GM19463 (cell line): ENCODE results near the gene ZNF768.
"Not testable (repeated sequence)": the region's sequence is repeated elsewhere in the genome, so short reads cannot be mapped to it uniquely, and the experiment has no call there.

Experiments used
- ATAC-seq: cut with Tn5 transposase; IDR thresholded peaks from one replicate; pipeline ENCODE4 v1.9.1; 2021; ENCODE audit warnings: mild to moderate bottlenecking, moderate library complexity; ENCODE audit not compliant: unreplicated experiment

The ZNF768 gene

DNA sequence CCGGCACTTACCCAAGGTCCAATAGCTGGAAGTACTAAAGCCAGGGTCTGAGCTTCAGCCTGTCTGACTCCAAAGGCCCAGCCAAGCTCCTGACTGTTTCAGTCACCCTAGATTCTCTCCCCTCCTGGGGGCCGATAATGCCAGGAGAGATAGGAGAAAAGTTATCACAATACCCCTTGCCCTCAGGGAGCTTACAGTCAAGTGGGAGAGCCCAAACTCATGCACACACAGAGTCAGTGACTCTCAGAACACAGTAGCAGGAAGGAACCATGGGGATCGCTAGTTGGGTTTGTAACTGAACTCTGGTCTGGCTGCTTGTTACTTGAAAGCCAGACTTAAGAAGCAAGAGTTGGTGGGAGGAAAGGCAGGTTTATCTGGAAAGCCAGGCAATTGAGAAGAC is 14.9 kb downstream of the ZNF768 start:
- no peak for ATAC-seq

DNA sequence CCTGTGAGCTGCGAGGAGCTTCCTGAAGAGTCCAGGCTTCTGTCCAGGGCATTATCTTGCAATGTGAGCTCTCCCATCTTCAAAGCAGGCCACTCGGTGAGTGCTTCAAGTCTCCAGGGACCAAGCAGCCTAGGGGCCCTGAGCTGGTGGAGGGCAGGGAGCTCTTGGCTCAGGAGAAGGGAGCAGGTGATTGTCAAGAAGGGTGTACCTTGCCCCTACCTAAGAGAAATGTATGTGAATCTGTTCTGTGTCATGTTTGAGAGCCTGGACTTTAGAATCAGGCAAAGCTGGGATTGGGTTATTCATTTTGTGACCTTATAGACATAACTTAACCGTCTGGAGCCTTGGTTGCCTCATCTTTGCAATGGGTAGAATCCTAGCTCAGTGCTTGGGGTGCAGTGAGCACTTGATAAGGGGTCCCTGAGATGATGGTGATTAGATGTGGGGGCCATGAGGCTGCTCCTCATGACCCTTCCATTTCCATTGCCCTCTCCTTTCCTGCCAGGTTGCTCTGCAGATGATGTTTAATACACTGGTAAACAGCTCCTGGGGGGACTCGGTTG is 15.9 kb downstream of the ZNF768 start:
- ATAC-seq: no peak

DNA sequence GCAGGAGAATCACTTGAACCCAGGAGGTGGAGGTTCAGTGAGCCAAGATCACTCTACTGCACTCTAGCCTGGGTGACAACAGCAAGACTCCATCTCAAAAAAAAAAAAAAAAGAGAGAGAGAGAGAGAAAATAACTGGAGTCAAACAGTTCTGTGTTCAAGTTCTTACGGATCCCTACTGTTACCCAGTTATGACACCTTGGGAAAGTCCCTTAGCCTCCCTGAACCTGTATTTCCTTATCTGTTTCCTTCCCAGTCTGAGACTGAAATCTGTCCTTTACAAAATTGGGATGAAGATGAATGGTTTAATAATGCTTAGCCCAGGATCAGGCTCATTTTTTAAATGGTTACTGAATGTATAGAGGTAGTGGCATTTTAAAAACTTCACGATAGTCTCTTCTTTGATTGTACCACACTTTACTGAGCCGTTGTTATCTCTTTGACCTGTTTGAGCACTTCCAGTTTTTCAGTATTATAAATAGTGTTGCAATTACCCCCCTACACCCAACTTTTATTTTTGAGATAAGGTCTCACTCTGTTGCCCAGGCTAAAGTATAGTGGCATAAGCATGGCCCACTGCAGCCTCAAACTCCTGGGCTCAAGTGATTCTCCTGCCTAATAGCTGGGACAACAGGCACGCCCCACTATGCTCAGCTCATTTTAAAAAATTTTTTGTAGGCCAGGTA is 17.1 kb downstream of the ZNF768 start:
- no peak for ATAC-seq

DNA sequence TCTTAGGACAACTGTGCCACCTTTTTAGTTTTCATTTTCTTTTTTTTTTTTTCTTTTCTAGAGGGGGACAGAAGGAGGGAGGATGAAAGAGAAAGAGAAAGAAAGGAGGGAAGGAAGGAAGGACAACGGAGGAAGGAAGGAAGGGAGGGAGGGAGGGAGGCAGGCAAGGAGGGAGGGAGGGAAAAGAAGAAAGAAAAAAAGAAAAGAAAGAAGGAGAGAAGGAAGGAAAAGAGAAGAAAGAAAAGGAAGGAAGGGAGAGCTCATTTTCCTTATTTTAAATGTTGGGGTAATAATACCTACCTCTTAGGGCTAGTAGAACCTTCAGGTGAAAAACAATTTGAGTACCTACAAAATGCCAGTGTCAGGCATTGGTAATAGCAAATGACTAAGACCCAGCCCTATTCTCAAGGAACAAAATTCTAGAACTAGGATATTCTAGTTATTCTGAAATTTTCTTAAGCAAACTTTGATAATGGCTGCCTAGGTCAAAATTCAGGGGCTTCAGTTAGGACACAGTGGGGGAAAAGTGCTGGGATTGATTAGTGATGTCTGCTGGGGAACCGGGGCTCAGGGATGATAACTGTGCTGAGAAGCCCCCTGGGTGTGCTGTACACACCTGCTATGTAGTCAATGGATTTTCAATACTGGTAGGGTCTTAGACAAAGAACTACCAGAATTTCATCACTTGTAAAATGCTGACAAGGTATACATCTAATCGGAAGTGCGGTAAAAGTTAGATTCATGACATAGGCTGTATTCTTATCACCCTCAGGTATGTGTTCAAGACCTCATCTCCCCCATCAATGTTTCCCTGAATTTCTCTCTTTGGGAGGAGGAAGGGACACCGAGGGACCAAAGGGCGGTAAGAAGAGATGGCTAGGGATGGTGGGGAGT is 22.7 kb downstream of the ZNF768 start:
- no peak for ATAC-seq

DNA sequence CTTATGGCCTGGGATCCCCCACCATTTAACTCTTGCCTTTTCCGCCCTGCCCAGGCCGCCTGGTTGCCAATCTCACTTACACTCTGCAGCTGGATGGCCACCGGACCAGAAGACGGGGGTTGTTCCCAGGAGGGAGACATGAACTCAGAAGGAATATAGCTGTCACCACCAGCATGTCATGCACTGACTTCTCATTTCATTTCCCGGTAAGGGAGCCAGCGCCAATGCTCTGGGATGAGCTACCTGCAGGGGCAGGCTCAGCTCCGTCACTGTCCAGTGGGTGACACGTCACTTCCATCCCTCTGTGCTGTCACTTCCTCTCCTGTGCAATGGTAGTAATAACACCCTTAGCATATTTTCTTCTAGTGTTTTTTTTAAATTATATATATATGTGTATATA is 27.1 kb downstream of the ZNF768 start:
- no peak for ATAC-seq

DNA sequence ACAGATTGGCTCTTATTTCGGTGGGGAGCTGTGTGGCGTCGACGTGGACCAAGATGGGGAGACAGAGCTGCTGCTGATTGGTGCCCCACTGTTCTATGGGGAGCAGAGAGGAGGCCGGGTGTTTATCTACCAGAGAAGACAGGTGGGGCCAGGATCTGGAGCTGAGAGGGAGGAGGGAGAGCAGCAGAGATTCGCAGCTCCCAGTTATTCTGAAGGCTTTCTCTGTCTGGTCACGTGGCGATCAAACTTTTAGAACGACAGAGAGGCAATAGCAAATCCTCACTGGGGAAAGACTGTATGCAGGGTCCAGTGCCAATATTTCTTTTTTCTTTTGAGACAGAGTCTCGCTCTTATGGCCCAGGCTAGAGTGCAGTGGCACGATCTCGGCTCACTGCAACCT is 31.7 kb downstream of the ZNF768 start:
- ATAC-seq: no peak

DNA sequence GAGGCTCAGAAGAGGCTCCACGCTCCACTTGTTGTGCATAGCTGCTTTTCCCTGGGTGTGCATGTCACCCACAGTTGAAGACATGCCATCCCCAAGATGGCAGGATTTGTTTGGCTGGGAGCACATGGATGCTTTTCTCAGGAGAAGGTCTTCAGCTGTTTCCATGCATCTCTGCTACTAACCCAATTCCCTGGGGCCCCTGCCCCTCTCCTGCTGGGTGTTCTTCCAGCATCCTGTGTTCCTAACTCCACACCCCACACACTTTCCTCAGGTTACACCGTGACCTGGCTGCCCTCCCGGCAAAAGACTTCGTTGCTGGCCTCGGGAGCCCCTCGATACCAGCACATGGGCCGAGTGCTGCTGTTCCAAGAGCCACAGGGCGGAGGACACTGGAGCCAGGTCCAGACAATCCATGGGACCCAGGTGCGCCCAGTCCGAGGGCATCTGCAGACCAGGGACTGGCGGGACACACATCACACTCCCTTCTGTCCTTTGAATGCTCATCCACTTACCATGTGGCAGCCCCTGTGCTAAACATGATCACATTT is 32.4 kb downstream of the ZNF768 start:
- ATAC-seq: no peak

DNA sequence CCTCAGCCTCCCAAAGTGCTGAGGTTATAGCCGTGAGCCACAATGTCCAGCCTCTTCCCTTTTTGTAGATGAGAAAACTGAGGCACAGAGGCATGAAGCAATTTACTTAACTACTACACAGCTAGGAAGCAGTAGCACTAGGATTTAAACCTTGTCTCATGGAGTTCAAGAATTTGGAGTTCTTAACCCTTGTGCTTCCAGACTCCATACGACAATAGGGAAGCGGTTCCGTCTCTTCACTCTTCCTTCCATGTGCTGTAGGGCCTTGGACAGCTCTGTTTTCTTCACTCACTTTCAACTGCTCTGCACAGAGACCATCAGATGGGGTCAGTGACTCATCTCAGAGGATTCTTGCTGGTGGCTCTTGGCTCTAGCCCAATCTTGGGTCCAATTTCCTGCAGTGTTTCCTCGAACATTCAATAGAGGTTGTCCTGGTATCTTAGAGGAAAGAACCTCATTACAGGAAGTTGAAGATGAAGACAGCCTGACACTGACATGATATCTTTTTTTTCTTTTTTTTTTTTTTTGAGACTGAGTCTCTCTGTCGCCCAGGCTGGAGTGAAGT is 34.5 kb downstream of the ZNF768 start:
- ATAC-seq: no peak

DNA sequence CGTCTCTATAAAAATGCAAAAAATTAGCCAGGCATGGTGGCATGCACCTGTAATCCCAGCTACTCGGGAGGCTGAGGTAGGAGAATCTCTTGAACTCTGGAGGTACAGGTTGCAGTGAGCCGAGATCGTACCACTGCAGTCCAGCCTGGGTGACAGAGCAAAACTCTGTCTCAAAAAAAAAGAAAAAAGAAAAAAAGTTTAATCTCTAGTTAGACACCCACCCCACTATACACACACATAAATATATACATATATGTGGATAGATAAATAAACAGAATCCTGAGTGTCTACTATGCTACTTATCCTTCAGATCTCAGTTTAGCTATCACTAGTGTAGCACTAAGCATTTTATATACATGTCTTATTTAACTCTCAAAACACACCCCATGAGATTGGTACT is 35.1 kb downstream of the ZNF768 start:
- ATAC-seq: no peak

DNA sequence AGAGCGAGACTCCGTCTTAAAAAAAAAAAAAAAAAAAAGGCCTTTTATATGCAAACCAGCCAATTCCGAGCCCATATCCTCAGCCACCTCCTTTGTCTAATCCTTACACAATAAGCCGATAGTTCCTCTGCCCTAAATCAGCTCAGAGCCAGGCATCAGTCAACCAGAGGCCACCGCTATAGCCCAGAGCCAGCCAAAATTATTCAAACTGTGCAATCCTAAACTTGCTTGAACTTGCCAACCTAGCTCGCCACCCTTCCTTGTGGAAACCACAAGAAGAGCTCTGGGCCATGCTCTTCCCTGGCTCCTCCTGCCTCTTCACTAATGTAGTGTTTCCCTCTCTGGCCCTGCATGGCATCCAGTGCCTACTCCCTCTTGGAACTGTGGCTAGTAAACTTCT is 36.2 kb downstream of the ZNF768 start:
- ATAC-seq: no peak

DNA sequence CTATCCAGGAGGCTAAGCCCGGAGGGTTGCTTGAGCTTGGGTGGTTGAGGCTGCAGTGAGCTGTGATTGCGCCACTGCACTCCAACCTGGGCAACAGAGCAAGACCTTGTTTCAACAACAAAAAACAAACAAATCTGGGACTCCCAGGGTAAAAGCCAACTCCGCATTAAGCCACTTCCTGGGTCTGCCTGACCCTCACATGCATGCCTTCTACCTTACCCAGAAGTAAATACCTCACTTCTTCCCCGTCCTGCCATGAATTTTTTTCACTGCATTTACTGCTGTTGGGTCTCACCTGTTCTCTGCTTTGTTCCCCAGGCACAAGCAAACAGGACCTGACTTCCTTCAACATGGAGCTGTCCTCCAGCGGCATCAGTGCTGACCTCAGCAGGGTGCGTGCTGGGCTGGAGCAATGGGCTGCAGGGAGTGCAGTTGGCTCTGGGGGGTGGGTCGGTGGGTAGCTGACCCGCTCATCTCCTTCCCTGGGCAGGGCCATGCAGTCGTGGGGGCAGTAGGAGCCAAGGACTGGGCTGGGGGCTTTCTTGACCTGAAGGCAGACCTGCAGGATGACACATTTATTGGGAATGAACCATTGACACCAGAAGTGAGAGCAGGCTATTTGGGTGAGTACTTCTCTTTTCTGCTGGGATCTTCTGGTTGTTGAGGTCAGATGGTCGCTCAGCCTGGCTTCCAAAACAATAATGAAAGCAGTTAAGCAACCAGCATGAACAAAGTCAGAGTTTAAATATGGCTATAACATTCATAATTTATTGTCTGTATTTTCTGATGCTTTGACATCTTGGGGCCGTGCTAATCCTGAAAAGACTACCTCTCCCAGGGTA is 37.4 kb downstream of the ZNF768 start:
- no peak for ATAC-seq

DNA sequence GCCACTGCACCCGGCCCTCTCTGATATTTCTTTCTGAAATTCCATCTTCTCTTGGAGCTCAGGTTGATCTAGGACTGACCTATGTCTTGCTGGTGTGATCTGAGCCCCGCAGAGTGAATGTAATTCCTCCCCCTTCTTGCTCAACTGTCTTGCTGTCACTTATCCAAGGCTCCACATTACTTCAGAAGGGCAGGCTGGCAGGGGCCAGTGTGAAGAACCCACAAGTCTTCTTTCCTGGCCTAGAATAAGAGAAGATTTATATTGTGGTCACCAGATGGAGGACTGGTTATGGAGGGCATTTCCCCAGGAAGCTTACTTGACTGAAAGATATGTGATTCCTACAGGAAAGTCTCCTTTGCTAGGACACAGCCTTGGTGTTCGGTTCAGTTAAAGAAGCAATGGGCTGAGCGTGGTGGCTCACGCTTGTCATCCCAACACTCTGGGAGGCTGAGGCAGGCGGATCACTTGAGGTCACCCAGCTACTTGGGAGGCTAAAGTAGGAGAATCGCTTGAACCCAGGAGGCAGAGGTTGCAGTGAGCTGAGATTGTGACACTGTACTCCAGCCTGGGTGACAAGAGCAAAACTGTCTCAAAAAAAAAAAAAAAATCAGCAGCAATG is 40.4 kb downstream of the ZNF768 start:
- ATAC-seq: no peak

DNA sequence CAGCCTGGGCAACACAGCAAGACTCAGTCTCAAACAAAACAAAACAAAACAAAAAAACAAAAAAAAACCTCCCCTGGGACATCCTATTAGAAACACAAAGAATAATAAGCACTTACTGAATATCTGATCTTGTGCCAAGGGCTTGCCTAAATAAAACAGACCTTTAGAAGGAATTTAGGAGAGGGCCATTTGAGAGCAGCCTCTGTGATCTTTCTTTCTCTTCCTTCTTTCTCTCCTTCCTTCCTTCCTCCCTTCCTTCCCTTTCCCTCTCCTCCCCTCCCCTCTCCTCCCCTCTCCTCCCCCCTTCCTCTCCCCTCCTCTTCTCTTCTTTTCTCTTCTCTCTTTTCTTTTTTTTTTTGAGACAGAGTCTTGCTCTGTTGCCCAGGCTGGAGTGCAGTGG is 41.5 kb downstream of the ZNF768 start:
- no peak for ATAC-seq

DNA sequence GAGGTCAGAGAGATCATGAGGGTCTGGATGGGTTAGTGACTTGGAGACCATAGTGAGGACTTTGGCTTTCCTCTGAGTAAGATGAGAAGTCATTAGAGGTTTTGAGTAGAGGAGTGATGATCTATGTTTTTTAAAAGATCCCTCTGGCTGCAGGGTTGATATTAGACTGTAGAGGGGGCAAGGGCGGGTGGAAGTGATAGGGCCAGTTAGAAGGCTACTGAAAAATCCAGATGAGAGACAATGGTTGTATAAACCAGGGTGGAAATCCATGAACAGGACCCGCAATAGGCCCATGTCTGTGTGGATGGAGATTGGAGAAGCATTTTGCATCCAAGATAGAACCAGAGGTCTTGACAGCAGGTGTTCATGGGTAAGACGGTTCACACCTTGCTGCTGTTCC is 44.0 kb downstream of the ZNF768 start:
- ATAC-seq: no peak

DNA sequence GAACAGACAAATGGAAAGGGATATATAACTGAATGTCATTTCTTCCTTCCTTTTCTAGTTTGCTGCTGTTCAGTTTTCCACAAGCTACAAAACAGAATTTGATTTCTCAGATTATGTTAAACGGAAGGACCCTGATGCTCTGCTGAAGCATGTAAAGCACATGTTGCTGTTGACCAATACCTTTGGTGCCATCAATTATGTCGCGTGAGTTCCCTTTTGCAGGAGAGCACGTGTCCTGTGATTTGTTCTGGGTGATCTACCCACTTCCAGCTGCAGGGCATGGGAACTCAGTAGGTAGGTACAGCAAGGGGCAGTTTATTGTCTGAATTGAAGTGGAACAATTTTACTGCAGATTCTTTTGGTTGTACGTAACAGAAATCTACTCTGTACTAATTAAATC is 45.0 kb downstream of the ZNF768 start:
- no peak for ATAC-seq

DNA sequence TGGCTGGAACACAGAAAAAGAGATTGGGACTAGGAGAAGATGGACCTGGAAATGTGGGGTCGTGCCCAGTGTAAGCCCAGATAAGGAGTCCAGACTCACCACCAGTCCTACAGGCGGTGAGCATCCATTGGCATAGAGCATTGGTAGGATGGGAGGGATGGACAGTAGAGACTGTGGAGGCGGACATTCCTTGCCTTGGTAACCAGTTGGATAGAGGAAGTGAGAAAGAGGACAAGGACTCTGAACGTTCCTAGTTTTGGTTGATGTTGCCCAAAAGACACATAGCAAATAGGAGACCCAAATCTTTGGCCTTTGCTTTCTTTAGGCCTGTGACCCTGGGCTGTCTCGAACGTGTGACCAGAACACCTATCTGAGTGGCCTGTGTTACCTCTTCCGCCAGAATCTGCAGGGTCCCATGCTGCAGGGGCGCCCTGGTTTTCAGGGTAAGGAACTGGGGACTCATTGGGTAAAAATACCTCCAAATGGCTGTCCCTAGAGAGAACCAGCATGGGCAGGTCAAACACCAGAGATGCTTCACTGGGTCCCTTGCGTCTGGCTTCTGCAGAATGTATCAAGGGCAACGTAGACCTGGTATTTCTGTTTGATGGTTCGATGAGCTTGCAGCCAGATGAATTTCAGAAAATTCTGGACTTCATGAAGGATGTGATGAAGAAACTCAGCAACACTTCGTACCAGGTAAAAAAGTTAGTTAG is 47.4 kb downstream of the ZNF768 start:
- ATAC-seq: no peak

DNA sequence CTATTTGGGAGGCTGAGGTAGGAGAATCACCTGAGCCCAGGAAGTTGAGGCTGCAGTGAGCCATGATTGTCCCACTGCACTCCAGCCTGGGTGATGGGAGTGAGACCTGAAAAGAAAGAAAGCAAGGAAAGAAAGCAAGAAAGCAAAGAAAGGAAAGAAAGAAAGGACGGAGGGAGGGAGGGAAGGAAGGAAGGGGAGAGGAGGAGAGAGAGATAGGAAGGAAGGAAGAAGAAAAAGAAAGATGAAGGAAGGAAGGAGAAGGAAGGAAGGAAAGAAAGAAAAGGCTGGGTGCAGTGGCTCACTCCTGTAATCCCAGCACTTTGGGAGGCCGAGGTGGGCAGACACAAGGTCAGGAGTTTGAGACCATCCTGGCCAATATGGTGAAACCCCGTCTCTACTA is 48.6 kb downstream of the ZNF768 start:
- ATAC-seq: not testable (repeated sequence)

DNA sequence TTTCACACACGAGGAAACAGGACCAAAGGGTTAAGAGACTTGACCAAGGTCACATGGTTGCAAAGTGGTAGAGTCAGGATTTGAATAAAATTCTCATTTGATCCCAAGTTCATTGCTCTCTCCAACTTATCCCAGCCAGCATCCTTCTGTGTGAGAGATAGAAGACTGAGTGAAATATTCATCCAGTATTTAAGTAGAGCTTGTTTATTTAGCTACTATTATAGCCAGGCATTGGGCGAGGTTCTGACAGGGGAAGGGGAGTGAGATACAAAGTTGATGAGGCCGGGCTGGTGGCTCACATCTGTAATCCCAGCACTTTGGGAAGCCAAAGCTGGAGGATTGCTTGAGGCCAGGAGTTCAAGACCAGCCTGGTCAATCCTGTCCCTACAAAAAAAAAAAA is 49.4 kb downstream of the ZNF768 start:
- no peak for ATAC-seq

DNA sequence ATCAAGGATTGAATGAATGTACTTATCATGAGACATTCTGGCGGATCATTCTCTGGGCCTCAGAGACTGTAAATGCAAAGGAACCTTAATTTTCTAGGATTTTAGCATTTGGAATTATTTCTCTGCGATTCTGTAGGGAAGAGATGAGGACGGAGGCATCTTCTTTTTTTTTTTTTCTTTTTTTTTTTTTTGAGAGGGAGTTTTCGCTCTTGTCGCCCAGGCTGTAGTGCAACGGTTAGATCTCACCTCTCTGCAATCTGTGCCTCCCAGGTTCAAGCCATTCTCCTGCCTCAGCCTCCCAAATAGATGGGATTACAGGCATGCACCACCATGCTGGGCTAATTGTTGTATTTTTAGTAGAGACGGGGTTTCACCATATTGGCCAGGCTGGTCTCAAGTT is 51.7 kb downstream of the ZNF768 start:
- no peak for ATAC-seq

DNA sequence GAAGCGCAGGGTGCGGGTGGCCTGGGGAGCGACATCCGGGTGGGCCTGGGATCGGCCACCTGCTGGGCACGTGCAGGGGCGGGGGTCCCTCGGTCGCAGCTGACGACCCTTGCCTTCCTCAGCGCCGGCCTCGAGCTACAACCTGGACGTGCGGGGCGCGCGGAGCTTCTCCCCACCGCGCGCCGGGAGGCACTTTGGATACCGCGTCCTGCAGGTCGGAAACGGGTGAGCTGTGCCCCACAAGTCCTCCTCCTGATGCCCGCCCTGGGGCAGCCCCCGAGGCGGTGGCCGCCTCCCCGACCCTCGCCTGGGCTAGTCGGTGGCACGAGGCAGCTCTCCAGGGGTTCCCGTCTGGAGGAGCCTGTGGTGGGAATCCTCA is 52.3 kb downstream of the ZNF768 start:
- no peak for ATAC-seq
